PFSK-1 (cell line): Measurements from ENCODE around the gene MARS2.

Source experiments
- FOXP2 ChIP-seq: optimal IDR thresholded peaks from 2 replicates; pipeline ENCODE3; 2011; ENCODE audit warnings: borderline replicate concordance, control low read depth, inconsistent platforms; ENCODE audit not compliant: insufficient read depth; ENCODE audit errors: extremely low read length, extremely low read depth
- POLR2AphosphoS5 ChIP-seq: IDR thresholded peaks from 2 replicates; pipeline ENCODE4 v1.6.1; 2012; ENCODE audit warnings: low read depth, mild to moderate bottlenecking, control low read depth, low read length, moderate library complexity
- REST ChIP-seq, 2 experiments: IDR thresholded peaks; 2 replicates each; pipeline versions ENCODE4 v1.6.1 to v1.8.0; 2011 to 2012; ENCODE audit warnings: low read depth in 2 of 2, low read length in 2 of 2, control low read depth in 1 of 2, inconsistent platforms in 1 of 2, mild to moderate bottlenecking in 1 of 2, moderate library complexity in 1 of 2; ENCODE audit not compliant: insufficient read depth in 1 of 2
- SIN3A ChIP-seq: IDR thresholded peaks from 2 replicates; pipeline ENCODE4 v1.6.1; 2012; ENCODE audit warnings: mild to moderate bottlenecking, low read length, moderate library complexity, borderline replicate concordance; ENCODE audit not compliant: insufficient read depth
- TAF1 ChIP-seq: IDR thresholded peaks from 2 replicates; pipeline ENCODE4 v1.6.1; 2012; ENCODE audit warnings: low read length, control low read depth, borderline replicate concordance; ENCODE audit not compliant: insufficient read depth

MARS2 gene

DNA sequence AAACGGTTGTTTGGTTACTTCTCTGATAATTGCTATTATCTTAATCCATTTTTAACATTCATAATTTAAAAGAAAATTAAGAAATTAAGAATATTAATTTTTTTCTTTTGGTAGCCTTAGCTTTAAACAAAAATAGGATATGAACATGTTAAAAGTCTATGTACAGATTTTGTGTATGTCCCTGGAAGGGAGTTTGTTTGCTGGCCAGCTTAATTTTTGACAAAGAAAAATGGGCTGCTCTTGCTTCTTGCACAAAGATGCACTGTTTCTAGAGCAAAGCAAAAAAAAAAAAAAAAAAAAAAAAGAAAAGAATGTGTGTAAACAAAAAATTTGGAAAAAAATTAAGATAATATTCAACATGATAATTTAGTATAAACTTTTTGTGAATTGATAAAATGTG, 31.1 kb upstream of the MARS2 start:
- TF ChIP-seq POLR2AphosphoS5 (no peak), REST (IDR thresholded peaks at IDR 0.05; ENCODE audit: insufficient read depth in 1 of 2, low read depth in 2 of 2, low read length in 2 of 2) (no peak), TAF1 (no peak), FOXP2 (no peak), SIN3A (no peak)

- TF ChIP-seq REST (IDR thresholded peaks at IDR 0.05; ENCODE audit: insufficient read depth in 1 of 2, low read depth in 2 of 2, low read length in 2 of 2) (no peak), FOXP2 (no peak), TAF1 (no peak), POLR2AphosphoS5 (no peak), SIN3A (no peak)
Measured at GRCh38 chr2:197674591-197674990, 30.6 kb upstream of the MARS2 start.

DNA sequence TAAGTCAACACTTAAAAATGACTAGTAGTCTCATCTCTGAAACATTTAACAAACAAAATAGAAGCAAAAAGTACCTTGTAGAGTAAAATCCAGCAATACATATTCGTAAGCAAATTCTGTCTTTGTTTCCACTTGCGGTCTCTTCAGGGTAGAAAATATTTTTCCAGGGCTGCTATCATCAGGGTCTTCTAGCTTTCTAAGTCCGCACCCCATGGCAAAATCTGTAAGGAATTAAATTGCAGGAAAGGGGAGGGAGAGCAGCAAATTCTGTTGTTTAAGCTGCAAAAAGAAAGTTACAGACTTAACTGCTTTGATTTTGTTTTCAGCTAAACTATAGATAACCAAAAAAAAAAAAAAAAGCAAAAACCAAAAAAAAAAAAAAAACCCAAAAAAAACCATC, 29.9 kb upstream of the MARS2 start, which contains the start of gene RFTN2:
TSS of gene RFTN2 (minus strand) at position 342 of the 400 bp plus-strand sequence. CDS start at position 213, 129 bp downstream.
- TF ChIP-seq REST (IDR thresholded peaks at IDR 0.05; ENCODE audit: insufficient read depth in 1 of 2, low read depth in 2 of 2, low read length in 2 of 2) (no peak), TAF1 (no peak), SIN3A (no peak), POLR2AphosphoS5 (no peak), FOXP2 (no peak)

DNA sequence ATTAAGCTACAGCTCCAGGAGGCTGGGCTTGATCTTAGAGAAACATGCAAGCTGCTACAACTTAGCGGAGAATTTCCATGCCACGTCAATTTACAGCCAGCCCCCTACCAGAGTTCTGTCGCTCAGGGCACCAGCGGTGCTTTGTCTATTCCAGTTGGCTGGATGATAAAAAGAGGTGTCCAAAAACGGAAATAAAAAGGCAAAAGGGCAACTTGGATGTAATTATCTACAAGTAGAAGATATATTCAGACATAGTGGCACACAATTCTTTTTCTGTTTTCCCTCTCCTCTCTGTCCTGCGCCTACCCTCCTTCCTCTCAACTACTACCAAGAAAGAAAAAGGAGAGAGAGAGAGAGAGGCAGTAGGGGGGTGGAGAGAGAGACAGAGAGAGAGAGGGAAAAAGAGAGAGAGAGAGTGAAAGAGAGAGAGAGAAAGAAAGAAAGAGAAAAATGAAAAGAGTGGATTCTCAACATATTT, 29.4 kb upstream of the MARS2 start:
- no peak for TF ChIP-seq REST (IDR thresholded peaks at IDR 0.05; ENCODE audit: insufficient read depth in 1 of 2, low read depth in 2 of 2, low read length in 2 of 2)

DNA sequence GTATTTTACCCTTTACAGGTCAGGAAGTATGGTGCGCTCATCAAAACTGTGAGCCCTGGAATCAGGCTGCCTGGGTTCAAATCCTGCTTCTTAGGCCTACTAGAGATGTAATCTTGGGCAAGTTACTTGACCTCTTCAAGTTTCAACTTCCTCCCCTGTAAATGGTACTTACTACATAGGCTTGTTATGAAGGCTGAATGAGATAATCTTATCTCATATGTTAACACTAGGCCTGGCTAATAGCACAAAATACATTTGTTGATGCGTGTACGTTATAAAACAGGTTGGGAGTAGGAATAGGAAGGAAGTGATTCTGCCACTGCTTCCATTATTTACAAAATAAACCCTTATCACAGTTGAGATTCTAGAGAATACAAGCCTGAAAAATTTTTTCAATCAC, 28.1 kb upstream of the MARS2 start:
- TF ChIP-seq FOXP2 (no peak), REST (IDR thresholded peaks at IDR 0.05; ENCODE audit: insufficient read depth in 1 of 2, low read depth in 2 of 2, low read length in 2 of 2) (no peak), TAF1 (no peak), SIN3A (no peak), POLR2AphosphoS5 (no peak)
